Dendritic cell treated with granulocyte-macrophage colony-stimulating factor and Interleukin-4, amounts not matched to agents 40 ng/mL and 50 ng/mL, for 4 days (primary cell): Measurements from ENCODE around the gene SRGAP2B.
"Not testable (repeated sequence)": the region's sequence is repeated elsewhere in the genome, so short reads cannot be mapped to it uniquely, and the experiment has no call there.

Experiments
- H3K27ac Mint-ChIP-seq: one replicate; pipeline ENCODE4 v1.8.0; 2022; ENCODE audit warnings: mild to moderate bottlenecking, mixed read lengths
- H3K27me3 Mint-ChIP-seq: one replicate; pipeline ENCODE4 v1.8.0; 2022; ENCODE audit warnings: mild to moderate bottlenecking, mixed read lengths
- H3K36me3 Mint-ChIP-seq: one replicate; pipeline ENCODE4 v1.8.0; 2022; ENCODE audit warnings: low read depth, mixed read lengths
- H3K4me1 Mint-ChIP-seq: one replicate; pipeline ENCODE4 v1.8.0; 2022; ENCODE audit warnings: low read depth, mixed read lengths
- H3K4me3 Mint-ChIP-seq: one replicate; pipeline ENCODE4 v1.8.0; 2022; ENCODE audit warnings: mild to moderate bottlenecking, moderate library complexity, mixed read lengths
- H3K9me3 Mint-ChIP-seq: one replicate; pipeline ENCODE4 v1.8.0; 2022; ENCODE audit warnings: mixed read lengths
- intact Hi-C: fragments of 100-400 bp; cut with micrococcal nuclease; formaldehyde crosslinking; loops from one replicate; pipeline ENCODE4 v1.15.0; 2022

SRGAP2B gene

GRCh38 chr1:145000743-145001326, 94.3 kb downstream of the SRGAP2B start:
- H3K27ac Mint-ChIP-seq, H3K4me3 Mint-ChIP-seq, H3K4me1 Mint-ChIP-seq, H3K9me3 Mint-ChIP-seq, intact Hi-C loops, H3K36me3 Mint-ChIP-seq, H3K27me3 Mint-ChIP-seq: not testable (repeated sequence)

DNA sequence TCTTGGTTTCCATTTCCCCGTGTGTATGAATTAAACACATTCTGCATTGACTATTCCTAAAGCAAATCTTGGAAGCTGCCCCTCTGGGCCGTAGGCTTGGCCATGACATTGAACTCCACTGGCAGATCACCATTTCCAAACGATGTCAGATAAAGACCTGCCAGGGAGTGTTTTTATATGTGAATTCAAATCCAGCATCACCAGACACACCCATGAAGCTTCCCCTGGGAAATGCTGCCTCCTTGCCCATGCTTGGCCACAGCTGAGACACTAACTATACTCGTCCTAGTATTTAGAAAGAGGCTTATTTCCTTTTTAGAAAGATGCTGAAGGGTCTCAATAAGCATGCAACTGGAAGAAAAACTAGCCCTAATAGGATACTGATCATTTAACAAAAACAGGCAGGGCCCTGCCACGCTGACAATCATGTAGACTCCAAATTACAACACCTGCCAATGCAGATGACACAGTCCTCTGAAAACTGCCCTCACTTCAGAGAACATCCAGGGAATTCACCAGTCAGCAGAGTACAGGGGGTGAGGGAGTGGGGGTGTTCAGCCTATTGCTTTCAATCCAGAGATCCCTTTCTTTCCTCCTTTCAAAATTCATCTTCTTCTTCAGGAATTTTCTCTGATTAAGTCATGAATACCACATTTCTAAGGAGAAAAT, 94.9 kb downstream of the SRGAP2B start:
- H3K4me1 Mint-ChIP-seq, H3K27ac Mint-ChIP-seq, H3K27me3 Mint-ChIP-seq, intact Hi-C loops, H3K4me3 Mint-ChIP-seq, H3K36me3 Mint-ChIP-seq, H3K9me3 Mint-ChIP-seq: not testable (repeated sequence)

GRCh38 chr1:144998981-144999273, 96.2 kb downstream of the SRGAP2B start:
- H3K27me3 Mint-ChIP-seq, H3K36me3 Mint-ChIP-seq, H3K4me3 Mint-ChIP-seq, intact Hi-C loops, H3K4me1 Mint-ChIP-seq, H3K9me3 Mint-ChIP-seq, H3K27ac Mint-ChIP-seq: not testable (repeated sequence)

GRCh38 chr1:144998134-144998980, 96.8 kb downstream of the SRGAP2B start:
- H3K27me3 Mint-ChIP-seq, intact Hi-C loops, H3K9me3 Mint-ChIP-seq, H3K4me1 Mint-ChIP-seq, H3K36me3 Mint-ChIP-seq, H3K4me3 Mint-ChIP-seq: not testable (repeated sequence)
- peak overlapping the region; percentile 43 for H3K27ac Mint-ChIP-seq

GRCh38 chr1:144995833-144996410, 99.2 kb downstream of the SRGAP2B start:
- H3K36me3 Mint-ChIP-seq, result peaks cover 13% of the 10 kb centered on the region

DNA sequence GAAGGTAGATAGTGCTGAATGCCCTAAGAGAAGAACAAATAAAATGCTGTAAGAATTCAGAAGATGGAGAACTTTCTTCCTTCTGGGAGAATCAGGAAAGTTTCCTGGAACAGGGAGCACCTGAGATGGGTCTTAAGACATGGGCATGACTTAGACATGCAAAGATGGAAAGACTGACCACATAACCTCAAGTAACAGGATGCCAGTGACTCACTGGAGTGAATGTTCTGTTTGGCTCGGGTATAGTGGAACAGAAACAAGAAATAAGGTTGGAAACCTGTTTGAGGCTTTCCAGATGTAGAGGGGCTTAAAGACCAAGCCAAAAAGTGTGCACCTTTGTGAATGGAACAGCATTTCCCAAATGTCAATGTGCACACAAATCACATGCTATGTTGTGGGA, 102.2 kb downstream of the SRGAP2B start:
- H3K27me3 Mint-ChIP-seq, H3K9me3 Mint-ChIP-seq, H3K27ac Mint-ChIP-seq, intact Hi-C loops, H3K4me1 Mint-ChIP-seq, H3K4me3 Mint-ChIP-seq: not testable (repeated sequence)
- H3K36me3 Mint-ChIP-seq, result peaks cover 13% of the 10 kb centered on the region

More at GRCh38 chr1:144995833-144996410, 99.2 kb downstream of the SRGAP2B start:
- intact Hi-C loops, H3K27ac Mint-ChIP-seq, H3K27me3 Mint-ChIP-seq, H3K9me3 Mint-ChIP-seq, H3K4me3 Mint-ChIP-seq, H3K4me1 Mint-ChIP-seq: not testable (repeated sequence)

- intact Hi-C loops, H3K4me3 Mint-ChIP-seq, H3K4me1 Mint-ChIP-seq, H3K27me3 Mint-ChIP-seq, H3K27ac Mint-ChIP-seq, H3K9me3 Mint-ChIP-seq: not testable (repeated sequence)
- peaks cover 13% of the 10 kb centered on the region for H3K36me3 Mint-ChIP-seq
These were observed 104.5 kb downstream of the SRGAP2B start for GRCh38 chr1:144990611-144991010.

GRCh38 chr1:144987131-144987530, 108.0 kb downstream of the SRGAP2B start:
- not testable (repeated sequence) for H3K27ac Mint-ChIP-seq

GRCh38 chr1:144986171-144986860, 108.8 kb downstream of the SRGAP2B start:
- intact Hi-C loops, H3K9me3 Mint-ChIP-seq, H3K27me3 Mint-ChIP-seq, H3K27ac Mint-ChIP-seq, H3K4me1 Mint-ChIP-seq, H3K36me3 Mint-ChIP-seq, H3K4me3 Mint-ChIP-seq: not testable (repeated sequence)

More at GRCh38 chr1:144987131-144987530, 108.0 kb downstream of the SRGAP2B start:
- peaks cover 12% of the 10 kb centered on the region for H3K36me3 Mint-ChIP-seq
- H3K27me3 Mint-ChIP-seq, H3K9me3 Mint-ChIP-seq, H3K4me1 Mint-ChIP-seq, intact Hi-C loops, H3K4me3 Mint-ChIP-seq: not testable (repeated sequence)

GRCh38 chr1:144985550-144986170, 109.5 kb downstream of the SRGAP2B start:
- H3K4me1 Mint-ChIP-seq, H3K36me3 Mint-ChIP-seq, H3K27ac Mint-ChIP-seq, H3K4me3 Mint-ChIP-seq, H3K9me3 Mint-ChIP-seq, intact Hi-C loops, H3K27me3 Mint-ChIP-seq: not testable (repeated sequence)

DNA sequence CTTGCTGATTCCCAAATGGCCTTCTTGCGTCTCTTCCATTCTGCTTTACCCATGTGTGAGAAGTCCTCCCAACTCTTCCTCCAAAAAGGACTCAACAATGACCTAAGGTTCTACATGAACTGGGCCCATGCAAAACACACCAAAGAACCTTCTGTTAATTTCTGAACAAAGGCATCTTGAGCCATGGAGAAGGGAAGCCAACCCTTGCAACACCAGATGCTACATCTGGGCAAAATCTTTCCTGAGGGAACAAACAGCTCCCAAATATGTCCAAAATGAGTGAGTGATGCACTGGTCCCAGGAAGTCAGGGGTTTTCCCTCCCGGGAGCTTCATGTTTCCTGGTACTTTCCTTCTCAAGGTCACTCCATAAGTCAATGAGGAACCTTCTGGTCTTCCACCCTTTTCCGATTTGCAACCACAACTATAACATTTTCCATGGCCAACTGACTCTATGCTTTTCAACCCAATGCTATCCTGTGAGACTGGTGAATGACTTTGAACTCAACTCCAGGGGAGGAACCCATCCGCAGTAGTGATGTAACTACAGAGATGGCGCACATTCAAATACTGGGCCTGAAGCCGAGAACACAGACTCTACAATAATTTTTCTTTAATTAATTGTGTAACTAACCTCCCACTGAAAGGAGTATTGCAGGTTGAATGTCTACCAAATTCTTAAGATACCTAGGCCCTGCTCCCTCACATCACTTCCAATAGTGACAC, 112.2 kb downstream of the SRGAP2B start:
- H3K4me3 Mint-ChIP-seq, intact Hi-C loops, H3K9me3 Mint-ChIP-seq, H3K4me1 Mint-ChIP-seq, H3K27ac Mint-ChIP-seq, H3K36me3 Mint-ChIP-seq, H3K27me3 Mint-ChIP-seq: not testable (repeated sequence)

DNA sequence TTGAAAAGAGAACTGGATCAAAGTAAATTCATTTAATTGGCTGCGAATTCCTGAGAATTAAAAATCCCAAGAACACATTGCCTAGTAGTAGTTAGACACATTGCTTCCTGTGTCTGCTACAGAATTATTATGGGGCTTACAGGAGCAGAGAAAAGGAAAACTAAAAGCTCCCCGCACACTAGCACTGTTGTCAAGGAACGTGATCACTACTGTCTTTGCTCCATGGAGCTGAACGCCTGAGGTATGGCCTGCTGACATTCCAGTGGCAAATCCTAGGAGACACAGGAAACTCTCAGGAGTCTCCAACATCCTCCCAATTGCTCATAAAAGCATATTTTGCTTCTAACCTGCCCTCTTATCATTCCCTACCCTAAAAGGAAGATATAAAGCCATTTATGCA, 114.0 kb downstream of the SRGAP2B start:
- H3K4me1 Mint-ChIP-seq, H3K27ac Mint-ChIP-seq, H3K27me3 Mint-ChIP-seq, H3K4me3 Mint-ChIP-seq, H3K9me3 Mint-ChIP-seq, intact Hi-C loops, H3K36me3 Mint-ChIP-seq: not testable (repeated sequence)

DNA sequence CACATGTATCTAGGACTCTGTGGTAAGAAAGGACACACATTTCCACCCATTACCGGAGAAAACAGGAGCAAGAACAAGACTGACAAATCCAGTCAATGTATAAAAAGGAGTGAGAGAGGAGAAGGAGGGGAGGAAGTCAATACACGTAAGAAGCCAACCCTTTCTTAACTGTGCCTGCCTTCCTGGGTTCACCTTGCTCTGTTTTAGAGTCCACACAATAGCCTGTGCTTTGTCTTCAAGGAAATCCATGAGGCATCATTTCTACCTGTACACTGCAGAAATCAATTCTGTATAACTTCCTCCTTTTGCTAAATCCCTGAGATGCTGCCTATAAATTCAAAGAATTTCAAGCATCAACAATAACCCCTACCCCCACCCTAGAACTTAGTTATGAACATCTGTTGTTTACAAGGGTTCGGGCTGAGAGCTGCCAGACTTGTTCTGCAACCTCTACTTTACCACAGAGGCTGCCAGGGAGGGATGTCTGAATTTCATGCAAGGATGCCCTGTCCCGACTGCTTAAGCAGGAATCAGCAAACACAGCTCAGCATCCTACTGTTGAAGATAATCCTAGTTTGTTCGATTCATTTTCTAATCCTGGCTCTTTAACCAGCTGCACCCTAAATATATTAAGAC, 115.0 kb downstream of the SRGAP2B start:
- H3K27ac Mint-ChIP-seq, H3K4me3 Mint-ChIP-seq, intact Hi-C loops, H3K36me3 Mint-ChIP-seq, H3K4me1 Mint-ChIP-seq, H3K9me3 Mint-ChIP-seq, H3K27me3 Mint-ChIP-seq: not testable (repeated sequence)
